ENCODE data around the gene DMD.

- TF ChIP-seq CTCF (IDR thresholded peaks at IDR 0.05): no peak
- TF ChIP-seq POLR2A (IDR thresholded peaks at IDR 0.05): no peak
Measured at GRCh38 chrX:32118832-32119231, 1092.5 kb downstream of the DMD start.
